Activated T-cell treated with anti-CD3 and anti-CD28 coated beads, Interleukin-2, amount 50 U/mL, for 72 hours (primary cell): ENCODE results near the gene ANKRD33. TPM values are rescaled to one million over a fixed set of nuclear protein-coding genes. Genes with fewer than 3 reads are reported as not detected.
A peak's percentile ranks its signal among the peaks of the same experiment; 100 is the strongest.

Experiments used
- ATAC-seq, 2 donors: fragments of 150-1000 bp; cut with Tn5 transposase; replicated peaks in 1 of 2; 2 replicates each; pipeline ENCODE4 v1.10.0; 2021; ENCODE audit warnings: moderate library complexity in 2 of 2, mild to moderate bottlenecking in 1 of 2
- DNase-seq, 2 donors: peaks; one replicate each; pipeline ENCODE4 v3.0.0; 2021 to 2022; ENCODE audit warnings: mixed read lengths in 1 of 2
- H3K27ac Mint-ChIP-seq: one replicate; pipeline ENCODE4 v1.8.0; 2022; ENCODE audit warnings: mild to moderate bottlenecking, moderate library complexity, mixed read lengths
- H3K27me3 Mint-ChIP-seq: one replicate; pipeline ENCODE4 v1.8.0; 2022; ENCODE audit warnings: low read depth, mixed read lengths
- H3K36me3 Mint-ChIP-seq, 2 donors: one replicate each; pipeline ENCODE4 v1.8.0; 2022; ENCODE audit warnings: mixed read lengths in 2 of 2, mild to moderate bottlenecking in 1 of 2; ENCODE audit not compliant: insufficient read depth in 2 of 2
- H3K4me1 Mint-ChIP-seq: one replicate; pipeline ENCODE4 v1.8.0; 2022; ENCODE audit warnings: low read depth, mixed read lengths
- H3K4me3 Mint-ChIP-seq, 2 donors: one replicate each; pipeline ENCODE4 v1.8.0; 2022; ENCODE audit warnings: mild to moderate bottlenecking in 2 of 2, mixed read lengths in 2 of 2, moderate library complexity in 2 of 2
- H3K9me3 Mint-ChIP-seq, 2 donors: one replicate each; pipeline ENCODE4 v1.8.0; 2022; ENCODE audit warnings: mixed read lengths in 2 of 2
- total RNA-seq, 2 donors: library from RNA; stranded (reverse); gene quantifications; one replicate each; pipeline ENCODE4 v1.2.3, GENCODE V29; 2022

Gene ANKRD33
- not detected for total RNA-seq

GRCh38 chr12:51887476-51888315 lies at the start of gene ANKRD33:
ANKRD33 (plus strand) TSS chr12:51888103; CDS start chr12:51888187, 84 bp downstream.
- H3K27me3 Mint-ChIP-seq: no peaks in the 10 kb centered on the region
- no peak for DNase-seq
- H3K36me3 Mint-ChIP-seq: peaks cover 2 to 6% of the 10 kb centered on the region in 2 donors
- H3K9me3 Mint-ChIP-seq: peaks cover 0 to 9% of the 10 kb centered on the region in 2 donors
- no peak within 1 kb of the TSS for H3K27ac Mint-ChIP-seq
- H3K4me1 Mint-ChIP-seq: peaks cover 25% of the 10 kb centered on the region
- no peak for ATAC-seq
- no peak within 1 kb of the TSS for H3K4me3 Mint-ChIP-seq

DNA sequence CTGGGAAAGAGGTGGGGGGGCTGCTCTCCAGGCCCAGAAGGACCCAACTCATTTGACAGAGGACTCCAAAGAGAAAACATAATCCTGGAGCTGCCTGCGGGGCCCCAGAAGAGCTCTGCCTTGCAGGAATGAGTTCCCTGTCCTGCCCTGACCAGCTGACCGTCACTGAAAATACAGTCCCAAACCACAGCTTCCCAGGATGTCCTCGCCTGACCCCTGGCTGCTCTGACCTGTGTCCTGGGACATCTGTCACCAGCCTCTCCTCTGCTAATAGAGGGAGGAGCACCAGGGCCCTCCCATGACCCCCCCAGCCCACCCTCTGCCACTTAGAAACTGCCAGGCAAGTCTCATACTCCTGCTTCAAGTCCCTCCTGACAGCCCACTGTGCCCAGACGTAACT lies 49.1 kb upstream of the ANKRD33 start:
- Mint-ChIP-seq H3K4me1 (no peaks in the 10 kb centered on the region), H3K27ac (no peak overlapping the region), H3K4me3 (no peak overlapping the region), H3K27me3 (peaks cover 35% of the 10 kb centered on the region), H3K36me3 (no peaks in the 10 kb centered on the region), H3K9me3 (no peaks in the 10 kb centered on the region)
- no peak for ATAC-seq
- DNase-seq: no peak

DNA sequence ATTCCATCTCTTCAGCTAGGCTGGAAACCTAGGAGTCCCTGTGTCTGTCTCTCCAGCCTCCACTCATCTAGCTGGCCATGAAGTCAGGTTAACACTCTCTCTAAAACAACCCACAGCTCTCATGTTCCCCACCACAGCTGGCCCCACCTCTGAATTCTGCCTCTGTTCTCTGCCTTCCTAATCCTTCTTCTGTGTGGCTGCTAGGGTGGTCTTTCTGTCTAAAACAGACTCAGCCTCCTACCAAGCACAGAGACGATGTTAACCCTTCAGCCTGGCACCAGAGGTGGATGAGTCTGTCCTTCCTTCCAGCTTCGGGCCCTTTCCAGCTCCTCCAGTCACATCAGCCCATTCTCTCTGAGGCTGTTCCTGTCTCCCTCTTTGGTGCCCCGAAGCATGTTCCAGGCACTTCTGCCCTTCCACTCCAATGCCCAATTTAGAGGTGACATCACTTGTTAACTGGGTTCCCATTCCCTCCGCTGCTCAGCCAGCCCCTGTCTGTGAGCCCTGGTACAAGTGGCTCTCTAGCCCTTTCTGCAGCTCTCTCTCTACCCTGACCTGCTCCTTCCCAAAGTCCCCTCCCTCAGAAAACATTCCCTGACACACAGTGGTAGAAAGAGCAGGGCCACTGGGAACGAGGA lies 48.5 kb upstream of the ANKRD33 start:
- no peak for DNase-seq
- no peak overlapping the region for H3K27ac Mint-ChIP-seq
- no peak for ATAC-seq
- H3K27me3 Mint-ChIP-seq: peaks cover 38% of the 10 kb centered on the region
- no peaks in the 10 kb centered on the region for H3K4me1 Mint-ChIP-seq
- no peak overlapping the region for H3K4me3 Mint-ChIP-seq
- no peaks in the 10 kb centered on the region for H3K36me3 Mint-ChIP-seq
- H3K9me3 Mint-ChIP-seq: no peaks in the 10 kb centered on the region

DNA sequence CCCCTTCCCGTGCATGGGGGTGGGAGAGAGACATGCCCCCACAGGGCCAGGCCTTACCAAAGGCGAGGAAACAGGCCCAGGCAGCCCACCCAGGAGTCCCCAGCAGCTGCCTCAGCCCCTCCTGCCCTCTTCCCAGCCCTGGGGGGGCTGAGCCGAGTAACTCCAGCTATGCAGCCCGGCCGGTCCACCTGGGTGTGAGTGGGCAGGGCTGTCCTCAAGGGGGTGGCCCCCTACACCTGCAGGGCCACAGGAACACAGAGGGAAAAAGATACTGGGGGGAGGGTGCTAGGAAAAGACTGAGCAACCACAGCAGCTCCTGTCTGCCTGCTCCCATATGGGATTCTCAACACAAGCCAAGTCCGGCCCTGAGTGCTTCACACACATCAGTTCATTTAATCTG lies 46.9 kb upstream of the ANKRD33 start:
- no peaks in the 10 kb centered on the region for H3K9me3 Mint-ChIP-seq
- H3K27ac Mint-ChIP-seq: no peak overlapping the region
- no peak for DNase-seq
- ATAC-seq: no peak
- H3K27me3 Mint-ChIP-seq: peaks cover 53% of the 10 kb centered on the region
- H3K4me1 Mint-ChIP-seq: peaks cover 2% of the 10 kb centered on the region
- H3K4me3 Mint-ChIP-seq: no peak overlapping the region
- no peaks in the 10 kb centered on the region for H3K36me3 Mint-ChIP-seq

GRCh38 chr12:51841727-51842126 lies 46.2 kb upstream of the ANKRD33 start:
- peaks cover 9% of the 10 kb centered on the region for H3K4me1 Mint-ChIP-seq
- peaks cover 58% of the 10 kb centered on the region for H3K27me3 Mint-ChIP-seq
- ATAC-seq (no peak), DNase-seq (no peak)
- no peak overlapping the region for H3K4me3 Mint-ChIP-seq
- H3K27ac Mint-ChIP-seq: no peak overlapping the region
- H3K9me3 Mint-ChIP-seq: no peaks in the 10 kb centered on the region
- no peaks in the 10 kb centered on the region for H3K36me3 Mint-ChIP-seq

GRCh38 chr12:51844854-51845253 lies 43.0 kb upstream of the ANKRD33 start:
- DNase-seq (no peak), ATAC-seq (no peak)
- Mint-ChIP-seq H3K36me3 (no peaks in the 10 kb centered on the region), H3K4me3 (no peak overlapping the region), H3K27ac (no peak overlapping the region), H3K4me1 (peaks cover 17% of the 10 kb centered on the region), H3K27me3 (peaks cover 48% of the 10 kb centered on the region), H3K9me3 (no peaks in the 10 kb centered on the region)

DNA sequence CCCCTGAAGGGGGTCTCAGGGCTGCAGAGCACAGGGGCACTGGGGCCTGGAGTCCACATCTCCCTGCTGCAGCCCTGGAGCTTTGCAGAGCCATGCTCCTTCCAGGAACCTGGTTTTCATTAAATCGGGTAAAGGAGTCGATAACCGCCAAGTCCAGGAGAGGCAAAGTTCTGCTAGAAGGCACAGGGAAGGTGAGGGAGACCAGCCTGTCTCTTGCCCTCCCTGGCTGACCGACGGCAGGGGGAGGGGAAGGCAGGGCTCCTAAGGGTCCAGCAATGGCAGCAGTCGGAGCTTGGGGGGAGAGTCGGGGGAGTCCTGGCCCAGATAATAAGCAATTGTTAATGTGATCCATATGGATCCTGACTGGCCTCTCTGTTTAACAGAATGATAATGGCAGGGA lies 42.4 kb upstream of the ANKRD33 start:
- DNase-seq: no peak
- peaks cover 17% of the 10 kb centered on the region for H3K4me1 Mint-ChIP-seq
- ATAC-seq: no peak
- peak overlapping the region in 1 of 2 donors; percentile 5 for H3K4me3 Mint-ChIP-seq
- H3K9me3 Mint-ChIP-seq: no peaks in the 10 kb centered on the region
- H3K36me3 Mint-ChIP-seq: no peaks in the 10 kb centered on the region
- peaks cover 46% of the 10 kb centered on the region for H3K27me3 Mint-ChIP-seq
- no peak overlapping the region for H3K27ac Mint-ChIP-seq

GRCh38 chr12:51846271-51846691 lies 41.6 kb upstream of the ANKRD33 start:
- H3K9me3 Mint-ChIP-seq: no peaks in the 10 kb centered on the region
- ATAC-seq (no peak), DNase-seq (no peak)
- peak overlapping the region; percentile 78 to 79 for H3K4me3 Mint-ChIP-seq
- H3K27ac Mint-ChIP-seq: no peak overlapping the region
- peaks cover 17% of the 10 kb centered on the region for H3K4me1 Mint-ChIP-seq
- peaks cover 46% of the 10 kb centered on the region for H3K27me3 Mint-ChIP-seq
- H3K36me3 Mint-ChIP-seq: no peaks in the 10 kb centered on the region

DNA sequence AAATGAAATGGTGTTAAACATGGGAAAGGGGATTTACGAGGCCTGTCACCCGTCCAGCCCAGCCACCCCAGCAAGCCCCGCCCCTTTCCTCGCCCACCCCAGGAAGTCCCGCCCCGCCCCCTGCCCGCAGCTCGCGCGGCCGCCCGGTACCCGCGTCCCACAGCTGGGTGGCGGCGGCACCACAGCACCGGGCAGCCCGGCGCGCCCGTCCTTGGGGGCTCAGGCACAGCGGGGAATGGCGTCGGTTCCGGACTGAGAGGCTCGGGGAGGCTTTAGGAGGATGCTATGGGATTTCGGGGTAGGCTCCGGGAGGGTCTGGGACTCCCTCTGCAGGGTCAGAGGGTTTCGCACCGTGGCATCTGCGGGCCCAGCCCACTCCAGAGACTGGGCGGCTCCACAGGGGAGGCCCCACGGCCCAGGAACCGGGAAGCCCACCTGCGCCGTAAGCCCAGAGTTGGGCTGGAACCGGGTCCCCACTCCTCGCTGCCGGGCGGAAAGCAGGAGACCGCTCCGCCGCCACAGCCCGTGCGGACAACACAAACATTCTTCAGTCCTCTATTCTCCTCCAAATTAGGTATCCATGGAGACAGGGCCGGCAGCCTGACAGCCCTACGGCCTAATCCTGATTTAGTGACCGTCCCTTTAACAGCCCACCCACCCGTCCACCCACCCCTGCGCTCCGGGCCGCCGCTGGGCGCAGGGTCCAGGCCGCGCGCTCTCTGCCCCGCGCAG lies 40.8 kb upstream of the ANKRD33 start:
- Mint-ChIP-seq H3K9me3 (no peaks in the 10 kb centered on the region), H3K4me3 (peak overlapping the region; percentile 78 to 79), H3K36me3 (no peaks in the 10 kb centered on the region), H3K4me1 (peaks cover 17% of the 10 kb centered on the region), H3K27me3 (peaks cover 44% of the 10 kb centered on the region), H3K27ac (no peak overlapping the region)
- ATAC-seq: peak; percentile 81 to 84
- peak; percentile 57 to 69 for DNase-seq

- peak overlapping the region; percentile 68 to 74 for H3K4me3 Mint-ChIP-seq
- H3K27me3 Mint-ChIP-seq: peaks cover 44% of the 10 kb centered on the region
- DNase-seq: no peak
- ATAC-seq: peak; percentile 21 to 24
- H3K4me1 Mint-ChIP-seq: peaks cover 17% of the 10 kb centered on the region
- H3K9me3 Mint-ChIP-seq: no peaks in the 10 kb centered on the region
- no peaks in the 10 kb centered on the region for H3K36me3 Mint-ChIP-seq
- H3K27ac Mint-ChIP-seq: no peak overlapping the region
Observed at GRCh38 chr12:51847643-51848325, 40.1 kb upstream of the ANKRD33 start.

DNA sequence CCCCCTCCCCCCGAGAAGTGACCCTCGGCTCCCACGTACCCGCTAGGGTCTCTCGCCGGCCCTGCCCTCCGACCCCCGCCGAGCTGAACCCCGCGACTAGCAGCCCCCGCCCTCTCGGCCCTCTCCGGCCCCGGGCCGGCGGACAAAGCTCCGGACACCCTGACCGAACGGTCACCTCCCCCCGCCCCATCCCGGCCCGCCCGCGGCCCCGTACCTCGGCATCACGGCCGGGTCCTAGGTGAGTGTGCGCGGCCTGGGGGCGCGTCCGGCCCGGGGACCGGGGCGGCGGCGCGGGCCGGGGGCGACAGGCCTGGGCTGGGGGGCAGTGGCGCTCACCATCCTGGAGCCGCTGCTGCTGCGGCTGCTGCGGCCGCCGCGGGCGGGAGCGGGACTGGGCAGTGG lies 39.6 kb upstream of the ANKRD33 start, which contains the start of gene FIGNL2:
FIGNL2 (minus strand) TSS at position 393 of the 402 bp plus-strand sequence. CDS start 26,305 bp downstream, outside the sequence.
- H3K27ac Mint-ChIP-seq: no peak within 1 kb of the TSS
- ATAC-seq (no peak), DNase-seq (no peak)
- H3K9me3 Mint-ChIP-seq: no peaks in the 10 kb centered on the region
- H3K4me1 Mint-ChIP-seq: peaks cover 17% of the 10 kb centered on the region
- peak within 1 kb of the TSS; percentile 68 to 74 for H3K4me3 Mint-ChIP-seq
- peaks cover 45% of the 10 kb centered on the region for H3K27me3 Mint-ChIP-seq
- no peaks in the 10 kb centered on the region for H3K36me3 Mint-ChIP-seq

DNA sequence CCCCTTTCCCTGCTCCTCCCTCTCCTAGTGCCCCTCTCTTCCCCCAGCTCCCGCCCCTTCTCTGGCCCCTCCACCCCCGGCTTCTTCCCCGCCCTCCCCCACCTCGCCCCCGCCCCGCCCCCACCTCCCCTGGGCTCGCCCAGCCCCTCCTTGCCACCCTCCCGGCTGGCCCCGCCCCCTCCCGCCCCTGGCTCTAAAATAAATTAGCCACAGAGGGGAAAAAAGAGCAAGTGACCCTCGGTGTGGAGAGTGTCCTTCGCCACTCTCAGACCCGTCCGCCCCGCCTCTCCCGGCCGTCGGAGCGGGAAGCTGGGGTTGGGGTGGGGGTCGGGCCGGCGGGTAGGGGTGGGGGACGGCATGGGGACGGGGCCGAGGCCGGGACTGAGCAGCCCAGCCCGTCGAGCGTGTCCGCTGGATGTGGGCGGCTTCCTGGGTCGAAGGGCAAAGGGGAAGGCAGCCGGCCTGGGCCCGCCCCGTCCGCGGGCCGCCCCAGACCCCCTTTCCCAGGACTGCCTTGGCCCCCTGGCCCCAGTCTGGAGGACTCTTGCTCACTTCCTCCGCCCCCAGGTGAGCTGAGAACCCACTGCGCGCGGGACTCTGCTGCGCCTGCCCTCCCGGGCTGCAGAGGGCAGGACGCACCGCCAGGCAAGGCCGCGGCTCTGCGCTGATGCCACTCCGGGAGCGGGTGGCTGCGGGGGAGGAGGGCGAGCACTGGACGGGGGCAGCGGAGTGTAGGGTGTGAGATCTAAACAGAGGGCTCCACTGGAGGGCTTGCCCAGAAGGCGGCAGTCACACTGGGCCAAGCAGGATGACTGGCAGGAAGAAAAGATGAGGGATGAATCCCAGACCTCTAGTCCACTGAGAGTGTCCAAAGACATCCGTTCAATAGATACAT lies 38.8 kb upstream of the ANKRD33 start:
- Mint-ChIP-seq H3K27me3 (peaks cover 37% of the 10 kb centered on the region), H3K4me1 (peaks cover 17% of the 10 kb centered on the region), H3K4me3 (no peak overlapping the region)

More for the DNA sequence above, 38.8 kb upstream of the ANKRD33 start:
- ATAC-seq: no peak
- Mint-ChIP-seq H3K27ac (no peak overlapping the region), H3K9me3 (no peaks in the 10 kb centered on the region), H3K36me3 (no peaks in the 10 kb centered on the region)
- DNase-seq: no peak
